ENCODE measurements around the gene AGT. TPM values are rescaled to one million over a fixed set of nuclear protein-coding genes. Genes with fewer than 3 reads are reported as not detected.

AGT gene
- total and polyA plus RNA-seq, 2 experiments from 2014 or later: 0.11 TPM; not detected in 1

- TF ChIP-seq ZNF462 (CRISPR knock-in tag; IDR thresholded peaks at IDR 0.05) (no peak), POLR2AphosphoS5 (IDR thresholded peaks at IDR 0.05; ENCODE audit: low read depth) (no peak), CTCF (conservative IDR thresholded peaks at IDR 0.05; ENCODE audit: low read depth in 2 of 2) (no peak), EZH2phosphoT487 (IDR thresholded peaks at IDR 0.05; ENCODE audit: unreplicated experiment) (no peak)
These were observed 391 bp downstream of the AGT start (continued) for GRCh38 chr1:230713547-230713914.

- no peaks in the 10 kb centered on the region for H3K27me3 ChIP-seq (ENCODE audit: insufficient read depth)
- no peaks in the 10 kb centered on the region; the same call in 2 of the 3 replicates for H3K9me3 Mint-ChIP-seq
- H2AFZ ChIP-seq: no peak overlapping the region
- no peak overlapping the region for H3K27ac Mint-ChIP-seq
- no peaks in the 10 kb centered on the region for H3K36me3 ChIP-seq (ENCODE audit: insufficient read depth)
- H3K4me2 ChIP-seq: no peak overlapping the region
- H3K27ac ChIP-seq (ENCODE audit: low read depth): no peak overlapping the region
- H3K9me2 ChIP-seq (ENCODE audit: insufficient read depth): no peaks in the 10 kb centered on the region
- peaks cover 10% of the 10 kb centered on the region for H3K27me3 Mint-ChIP-seq (ENCODE audit: insufficient read depth, low read depth, poor library complexity)
- peaks cover 14% of the 10 kb centered on the region for H3K4me1 Mint-ChIP-seq
- no peaks in the 10 kb centered on the region for H3K79me2 ChIP-seq (replicated peaks; ENCODE audit: insufficient read depth)
- H4K20me1 ChIP-seq (replicated peaks; ENCODE audit: insufficient read depth): no peaks in the 10 kb centered on the region
- no peaks in the 10 kb centered on the region for H3K4me1 ChIP-seq (ENCODE audit: insufficient read depth)
- H3K4me3 ChIP-seq: no peak overlapping the region
- no peaks in the 10 kb centered on the region for H3F3A ChIP-seq (replicated peaks; ENCODE audit: low read depth)
- DNase-seq (ENCODE audit: low spot score) (no peak), ATAC-seq (no peak)
- no peak overlapping the region for H3K4me3 Mint-ChIP-seq
- H3K36me3 Mint-ChIP-seq (ENCODE audit: low read depth): no peaks in the 10 kb centered on the region
- TF ChIP-seq ZNF331 (CRISPR knock-in tag; IDR thresholded peaks at IDR 0.05; ENCODE audit: low read depth) (no peak), CREB1 (CRISPR knock-in tag; IDR thresholded peaks at IDR 0.05; ENCODE audit: low read depth) (no peak), ZNF462 (CRISPR knock-in tag; IDR thresholded peaks at IDR 0.05) (no peak), EZH2phosphoT487 (IDR thresholded peaks at IDR 0.05; ENCODE audit: unreplicated experiment) (no peak), EZH2 (IDR thresholded peaks at IDR 0.05; ENCODE audit: low read depth, unreplicated experiment) (no peak), POLR2AphosphoS5 (IDR thresholded peaks at IDR 0.05; ENCODE audit: low read depth) (no peak)
These were observed 784 bp downstream of the AGT start for GRCh38 chr1:230713138-230713537.
